Activated CD8-positive, alpha-beta memory T cell treated with anti-CD3 and anti-CD28 coated beads, Interleukin-2, amount 50 U/mL, for 1 hour (primary cell): ENCODE results near the gene HSD17B10.
"Not testable (repeated sequence)": the region's sequence is repeated elsewhere in the genome, so short reads cannot be mapped to it uniquely, and the experiment has no call there.

Source experiments
- DNase-seq: peaks from one replicate; pipeline ENCODE4 v3.0.0-alpha.2; 2020; ENCODE audit errors: extremely low read depth

HSD17B10 gene

GRCh38 chrX:53433651-53434639, at the start of gene HSD17B10:
Gene HSD17B10 (minus strand): TSS chrX:53434370. CDS start chrX:53434345, 25 bp downstream.
- peak; percentile 62 for DNase-seq

DNA sequence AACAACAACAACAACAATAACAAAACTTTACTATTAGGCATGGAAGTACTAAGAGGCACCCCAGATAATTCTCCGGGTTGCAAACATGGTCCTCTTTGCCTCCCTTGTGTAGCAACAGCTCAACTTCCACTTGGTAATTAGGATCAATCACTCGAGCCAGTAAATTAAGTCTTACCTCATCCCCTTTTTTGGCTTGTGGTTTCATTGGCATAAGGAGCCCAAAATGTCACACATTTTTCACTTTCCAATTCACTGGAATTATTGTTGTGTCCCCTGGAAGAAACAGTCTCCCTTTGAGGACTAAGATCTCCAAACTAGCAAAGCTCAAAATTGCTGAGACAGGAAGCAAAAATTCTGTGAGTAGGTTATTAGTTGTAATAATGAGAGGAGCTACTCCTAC, 49.2 kb upstream of the HSD17B10 start:
- DNase-seq: no peak

DNA sequence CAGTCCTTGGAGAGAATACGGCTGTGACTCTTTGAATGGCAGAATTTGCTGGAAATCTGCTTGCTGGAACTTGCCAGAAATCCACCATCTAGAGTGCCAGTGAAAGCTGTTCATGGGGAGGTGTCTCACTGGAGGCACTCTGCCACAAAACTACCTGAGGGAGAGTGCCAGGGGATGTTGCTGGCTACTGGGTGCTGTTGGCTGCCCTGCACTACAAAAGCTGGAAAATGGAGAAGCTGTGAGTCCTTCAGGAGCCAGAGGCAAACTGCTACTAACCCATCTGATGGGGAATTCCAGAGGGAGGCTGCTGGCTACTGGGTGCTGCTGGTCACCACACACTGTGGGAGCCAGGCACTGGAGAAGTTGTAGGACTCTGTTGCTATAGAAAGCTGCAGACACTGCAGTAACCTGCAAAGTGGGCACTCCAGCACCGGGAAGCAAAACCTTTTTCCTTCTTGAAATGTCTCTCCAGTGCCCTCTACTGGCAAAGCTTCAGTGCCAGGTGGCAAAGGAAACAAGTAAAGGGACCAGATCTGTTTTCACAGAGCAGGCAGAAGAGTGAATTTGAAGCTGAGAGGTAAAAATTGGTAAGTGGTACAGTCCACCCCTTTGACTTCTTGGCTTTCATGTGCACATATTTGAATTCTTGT, 47.8 kb upstream of the HSD17B10 start:
- DNase-seq: peak; percentile 13

GRCh38 chrX:53481093-53481492, 46.9 kb upstream of the HSD17B10 start:
- DNase-seq: no peak

GRCh38 chrX:53479301-53479700, 45.1 kb upstream of the HSD17B10 start:
- no peak for DNase-seq

- no peak for DNase-seq
These were observed 42.2 kb upstream of the HSD17B10 start for GRCh38 chrX:53476371-53476770.

DNA sequence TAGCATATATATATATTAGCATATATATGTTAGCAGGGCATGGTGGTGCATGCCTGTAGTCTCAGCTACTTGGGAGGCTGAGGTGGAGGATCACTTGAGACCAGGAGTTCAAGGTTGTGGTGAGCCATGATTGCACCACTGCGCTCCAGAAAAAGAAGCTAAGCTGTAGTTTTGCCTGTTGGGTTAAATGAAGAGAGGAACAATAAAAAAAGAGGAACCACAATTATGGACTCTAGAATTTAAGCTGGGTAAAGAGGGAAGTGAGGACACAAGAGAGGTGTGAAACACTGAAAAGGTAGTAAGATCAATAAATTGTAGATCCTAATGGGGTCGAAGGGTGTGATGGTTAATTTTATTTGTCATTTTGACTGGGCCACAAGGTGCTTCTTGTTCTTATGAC, 40.5 kb upstream of the HSD17B10 start:
- DNase-seq: no peak

- no peak for DNase-seq
These were observed 37.2 kb upstream of the HSD17B10 start for GRCh38 chrX:53471346-53471745.

DNA sequence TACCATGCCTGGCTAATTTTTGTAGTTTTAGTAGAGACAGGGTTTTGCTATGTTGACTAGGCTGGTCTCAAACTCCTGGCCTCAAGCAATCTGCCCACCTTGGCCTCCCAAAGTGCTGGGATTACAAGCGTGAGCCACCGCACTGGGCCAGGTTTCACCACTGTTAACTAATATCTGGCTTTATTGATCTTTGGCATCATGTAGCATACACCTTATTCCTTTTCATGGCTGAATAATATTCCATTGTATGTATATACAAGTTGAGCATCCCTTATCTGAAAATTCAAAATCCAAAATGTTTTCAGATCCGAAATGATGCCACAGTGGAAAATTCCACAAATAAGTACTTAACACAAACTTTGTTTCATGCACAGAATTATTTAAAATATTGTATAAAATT, 34.5 kb upstream of the HSD17B10 start:
- DNase-seq: not testable (repeated sequence)

DNA sequence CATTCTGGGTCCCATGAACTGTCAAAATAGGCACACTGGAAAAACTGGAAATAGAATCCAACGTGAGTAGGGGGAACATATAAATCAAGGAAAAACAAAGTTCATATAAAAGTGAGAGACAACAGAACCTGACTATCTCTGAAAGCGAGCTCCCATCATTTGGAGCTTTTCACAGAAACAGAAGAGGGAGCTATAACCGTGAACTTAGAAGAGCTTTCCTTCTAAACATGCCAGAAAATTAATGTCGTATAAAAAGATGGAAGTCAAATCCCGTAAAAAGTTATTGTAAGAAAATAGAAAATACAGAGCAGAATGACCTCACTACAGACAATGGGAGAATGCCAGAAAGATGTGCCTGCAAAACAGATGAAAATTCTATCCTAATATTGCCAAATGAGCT, 23.9 kb upstream of the HSD17B10 start:
- no peak for DNase-seq

DNA sequence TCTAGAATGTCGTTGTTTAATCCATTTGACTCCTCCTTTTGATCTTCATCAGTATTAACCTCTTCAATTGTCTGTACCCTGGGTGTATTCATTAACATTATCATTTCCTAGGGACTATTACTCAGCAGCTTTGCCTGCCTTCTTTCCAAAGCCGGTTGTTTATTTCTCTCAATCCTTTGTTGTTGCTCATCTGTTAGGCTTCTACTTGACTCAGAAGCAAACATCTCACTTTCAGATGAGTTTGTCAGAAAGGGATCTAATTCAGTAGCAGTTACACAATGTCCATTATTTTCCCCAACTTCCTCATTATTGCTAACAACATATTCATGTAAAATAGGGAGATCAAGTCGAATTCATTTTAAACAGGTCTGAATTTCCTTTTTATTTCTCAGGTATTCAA, 22.1 kb upstream of the HSD17B10 start:
- DNase-seq: no peak

GRCh38 chrX:53452812-53453211, 18.6 kb upstream of the HSD17B10 start:
- no peak for DNase-seq

- DNase-seq: no peak
These were observed 15.5 kb upstream of the HSD17B10 start for GRCh38 chrX:53449632-53450031.

GRCh38 chrX:53447441-53447840, 13.3 kb upstream of the HSD17B10 start:
- DNase-seq: no peak

DNA sequence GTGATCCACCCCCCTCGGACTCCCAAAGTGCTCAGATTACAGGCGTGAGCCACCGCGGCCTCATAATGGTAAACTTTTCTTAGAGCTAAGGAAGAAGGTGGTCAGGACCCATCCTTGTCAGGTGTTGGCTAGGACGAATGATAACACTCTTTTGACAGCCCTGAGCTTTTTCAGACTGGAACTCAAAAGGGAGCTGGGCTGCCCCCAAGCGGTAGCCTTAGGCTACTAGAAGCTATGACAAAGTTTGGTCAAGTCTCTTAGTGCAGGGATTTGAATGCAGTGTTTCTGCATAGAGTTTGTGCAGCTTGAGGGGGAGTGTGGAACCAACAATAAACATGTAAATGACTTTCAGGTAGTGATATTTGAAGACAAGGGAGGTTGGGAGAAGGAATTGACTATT, 11.8 kb upstream of the HSD17B10 start:
- no peak for DNase-seq

DNA sequence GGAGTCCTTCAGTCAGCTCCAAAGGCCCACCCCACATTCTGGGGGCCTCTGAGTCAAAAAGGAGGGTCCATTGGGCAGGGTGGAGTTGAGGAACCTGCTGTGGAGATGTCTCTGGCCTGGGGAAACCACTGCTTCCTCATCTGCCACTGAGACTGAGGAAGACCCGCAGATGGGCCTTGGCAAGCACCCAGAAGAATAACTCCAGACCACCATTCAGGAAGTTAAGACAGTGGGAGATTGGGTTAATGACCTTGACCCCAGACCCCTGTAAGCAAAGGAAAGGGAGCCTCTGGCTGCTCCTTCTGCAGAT, 8.1 kb upstream of the HSD17B10 start:
- no peak for DNase-seq

- DNase-seq: peak; percentile 19
These were observed 7.6 kb upstream of the HSD17B10 start for GRCh38 chrX:53441531-53442321.

GRCh38 chrX:53440621-53441517, 6.7 kb upstream of the HSD17B10 start:
- peak; percentile 5 for DNase-seq

DNA sequence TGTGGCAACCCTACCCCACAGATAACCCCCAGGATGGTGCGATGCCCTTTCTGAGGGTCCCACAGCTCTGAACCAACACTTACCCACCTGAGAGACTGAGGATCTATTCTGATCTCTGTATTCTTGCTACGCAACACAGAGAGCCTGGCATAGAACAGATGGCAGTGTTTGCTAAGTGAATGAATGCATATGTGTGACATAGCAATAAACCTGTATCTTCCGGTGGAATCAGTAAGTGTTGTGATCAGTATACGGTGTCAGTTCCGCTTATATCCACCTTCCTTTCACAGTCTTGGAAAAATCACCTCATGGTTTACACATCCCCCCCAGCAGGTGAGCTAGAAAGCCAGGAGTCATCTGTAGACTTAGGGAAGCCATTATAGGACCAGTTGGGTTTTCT, 5.9 kb upstream of the HSD17B10 start:
- no peak for DNase-seq

DNA sequence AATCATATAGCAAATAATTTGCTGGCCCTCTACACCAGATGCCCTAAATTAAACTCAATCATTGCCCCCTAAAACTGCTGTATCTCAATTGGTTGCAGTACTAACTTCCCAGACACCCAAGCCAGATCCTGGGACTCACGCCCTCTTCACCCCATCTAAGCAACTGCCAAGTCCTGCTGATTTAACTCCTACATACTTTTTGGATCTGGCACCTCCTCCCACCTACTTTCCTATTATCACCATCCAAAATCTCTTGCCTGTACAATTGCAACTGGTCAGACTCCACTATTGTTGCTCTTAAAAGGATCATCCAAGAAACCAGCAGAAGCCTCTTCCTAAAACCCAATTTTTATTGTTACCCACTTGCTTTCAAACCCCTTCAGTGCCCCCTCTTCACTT, 4.7 kb upstream of the HSD17B10 start:
- no peak for DNase-seq

DNA sequence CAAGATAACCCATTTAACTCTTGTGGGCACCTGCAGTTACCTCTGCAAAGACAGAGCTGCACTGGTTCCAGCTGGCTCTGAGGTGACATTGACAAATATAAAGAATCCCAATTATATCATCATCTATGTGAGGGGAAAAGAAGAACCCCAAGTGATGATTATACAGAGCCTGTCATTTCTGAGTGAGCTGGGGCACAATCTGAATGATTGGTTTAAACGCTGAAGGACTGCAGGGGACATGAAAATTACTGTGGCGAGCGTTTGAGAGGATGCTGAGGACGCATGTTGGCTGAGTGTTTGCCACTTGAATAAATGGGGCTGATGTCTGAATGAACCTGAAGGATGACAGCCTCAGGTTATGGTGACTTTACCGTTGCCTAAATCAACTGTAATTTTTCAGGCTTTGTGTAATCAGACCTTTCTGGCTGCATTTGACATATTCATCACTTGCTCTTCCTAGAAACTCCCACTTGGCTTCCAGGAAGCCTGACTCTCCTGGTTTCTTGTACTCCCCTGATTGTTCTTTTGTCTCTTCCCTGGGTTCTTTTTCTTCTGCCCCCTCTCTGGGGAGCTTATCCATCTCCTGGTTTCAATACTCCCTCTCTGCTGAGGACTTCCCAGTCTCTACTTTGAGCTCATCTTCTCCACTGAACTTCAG, 4.1 kb upstream of the HSD17B10 start:
- no peak for DNase-seq
